GM12891 (cell line): ENCODE data around the gene PDGFB.

ENCODE experiments used
- DNase-seq: peaks from one replicate; pipeline ENCODE4 v3.0.0; 2011; ENCODE audit warnings: low spot score; ENCODE audit not compliant: insufficient read length
- FAIRE-seq: peaks from 2 replicates; lab custom pipeline; 2011; peaks lifted over from hg19 to GRCh38; lab: Jason Lieb, UNC
- PAX5 ChIP-seq: IDR thresholded peaks from 2 replicates; pipeline ENCODE4 v1.6.1; 2011; ENCODE audit warnings: low read length, moderate library complexity, mild to moderate bottlenecking; ENCODE audit not compliant: insufficient read depth, severe bottlenecking
- POLR2A ChIP-seq: IDR thresholded peaks from 2 replicates; pipeline ENCODE4 v1.6.1; 2011; ENCODE audit warnings: low read depth, low read length, control low read depth
- POLR2AphosphoS5 ChIP-seq: IDR thresholded peaks from 2 replicates; pipeline ENCODE4 v1.6.1; 2011; ENCODE audit warnings: low read depth, low read length, control low read depth
- POU2F2 ChIP-seq: IDR thresholded peaks from 2 replicates; pipeline ENCODE4 v1.6.1; 2011; ENCODE audit warnings: low read depth, mild to moderate bottlenecking, control low read depth, low read length, moderate library complexity
- SPI1 ChIP-seq: IDR thresholded peaks from 2 replicates; pipeline ENCODE4 v1.6.1; 2011; ENCODE audit warnings: low read depth, low read length, control low read depth
- TAF1 ChIP-seq: IDR thresholded peaks from 2 replicates; pipeline ENCODE4 v1.6.1; 2011; ENCODE audit warnings: low read depth, low read length, control low read depth

Gene PDGFB

GRCh38 chr22:39287076-39287725, 42.4 kb upstream of the PDGFB start:
- FAIRE-seq (peak; percentile 86), DNase-seq (no peak)
- no peak for TF ChIP-seq POLR2A
- no peak for TF ChIP-seq TAF1
- no peak for TF ChIP-seq POU2F2
- TF ChIP-seq SPI1 = no peak
- TF ChIP-seq PAX5 = no peak
- TF ChIP-seq POLR2AphosphoS5 = no peak

DNA sequence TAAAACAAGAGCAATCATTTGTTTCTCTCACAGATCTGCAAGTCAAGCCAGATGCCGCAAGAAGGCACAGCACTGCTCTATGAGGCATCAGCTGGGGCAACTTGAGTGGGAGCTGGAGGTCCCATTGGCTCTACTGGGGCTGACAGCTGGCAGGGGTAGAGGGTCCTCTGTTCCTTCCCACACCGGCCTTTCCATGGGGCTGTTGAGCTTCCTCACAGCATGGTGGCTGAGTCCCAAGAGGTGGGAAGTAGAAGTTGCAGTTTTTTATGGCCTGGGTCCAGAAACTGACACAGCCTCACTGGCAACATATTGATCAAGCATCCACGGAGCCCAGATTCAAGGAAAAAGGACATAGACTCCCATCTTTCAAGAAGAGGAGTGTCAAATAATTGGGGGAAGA, 40.2 kb upstream of the PDGFB start:
- FAIRE-seq = no peak
- DNase-seq = no peak
- TF ChIP-seq POU2F2 = no peak
- no peak for TF ChIP-seq TAF1
- TF ChIP-seq POLR2AphosphoS5 = no peak
- TF ChIP-seq SPI1 = no peak
- no peak for TF ChIP-seq PAX5
- TF ChIP-seq POLR2A = no peak

- no peak for FAIRE-seq
- TF ChIP-seq SPI1 (no peak), POU2F2 (no peak), TAF1 (no peak), POLR2A (no peak), PAX5 (no peak), POLR2AphosphoS5 (no peak)
- DNase-seq = no peak
Measured at GRCh38 chr22:39284142-39284980, 39.6 kb upstream of the PDGFB start.

DNA sequence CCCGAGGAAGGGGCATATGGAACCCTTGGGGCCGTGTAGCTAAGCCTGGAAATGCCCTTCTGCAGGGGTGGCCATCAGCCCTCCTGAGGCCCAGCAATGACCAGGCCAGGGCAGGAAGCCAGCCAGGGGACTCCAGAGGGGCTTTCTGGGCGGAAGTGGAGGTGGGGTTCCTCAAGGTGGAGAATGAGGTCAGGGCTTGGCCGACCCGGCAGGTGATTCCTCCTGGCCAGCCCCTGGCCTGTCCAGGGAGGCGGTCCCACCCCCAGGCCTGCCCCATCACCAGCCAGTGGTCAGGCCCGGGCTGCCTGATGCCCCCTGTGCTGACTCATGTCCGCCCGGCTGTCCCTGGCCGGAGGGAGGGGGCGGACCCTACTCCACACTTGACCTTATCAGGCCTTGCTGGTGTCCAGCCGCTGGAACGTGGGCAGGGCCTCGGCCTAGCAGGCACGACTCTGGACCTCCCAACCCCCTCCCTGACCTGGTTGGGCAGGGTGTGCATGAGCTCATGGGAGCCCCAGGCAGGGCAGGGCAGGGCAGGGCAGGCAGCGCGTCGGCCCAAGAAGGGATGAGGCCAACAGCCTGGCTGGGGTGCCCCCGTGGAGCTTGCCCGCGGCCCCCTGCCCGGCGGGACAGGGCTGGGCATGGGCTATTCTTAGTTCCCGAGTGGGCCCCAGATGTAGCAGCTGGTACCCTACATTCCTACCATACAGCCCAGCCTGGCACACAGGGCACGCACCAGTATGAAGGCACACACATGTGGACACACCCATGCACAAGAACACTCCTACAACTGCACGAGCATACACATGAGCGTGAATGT, 38.8 kb upstream of the PDGFB start:
- TF ChIP-seq POU2F2 = no peak
- FAIRE-seq (no peak), DNase-seq (no peak)

GRCh38 chr22:39282645-39283321, 38.0 kb upstream of the PDGFB start:
- TF ChIP-seq TAF1 = no peak
- TF ChIP-seq POLR2A = no peak
- no peak for TF ChIP-seq POLR2AphosphoS5
- no peak for TF ChIP-seq PAX5
- no peak for TF ChIP-seq SPI1
- no peak for TF ChIP-seq POU2F2
- DNase-seq (no peak), FAIRE-seq (no peak)

DNA sequence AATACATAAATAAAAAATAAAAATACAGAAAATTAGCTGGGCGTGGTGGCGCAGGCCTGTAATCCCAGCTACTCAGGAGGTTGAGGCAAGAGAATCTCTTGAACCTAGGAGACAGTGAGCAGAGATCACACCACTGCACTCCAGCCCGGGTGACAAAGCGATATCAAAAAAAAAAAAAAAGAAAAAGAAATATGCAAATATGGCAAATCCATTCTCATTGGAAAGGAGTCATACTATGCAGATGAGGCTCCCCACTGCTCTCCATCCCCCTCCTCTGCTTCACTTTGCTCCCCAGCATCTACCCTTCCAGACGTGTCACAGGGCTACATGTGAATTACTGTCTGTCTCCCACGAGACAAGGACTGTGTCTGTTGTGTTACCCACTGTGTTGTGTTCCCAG, 36.3 kb upstream of the PDGFB start:
- DNase-seq = no peak
- TF ChIP-seq POLR2A (no peak), POU2F2 (no peak)
- no peak for FAIRE-seq

- FAIRE-seq (no peak), DNase-seq (no peak)
- no peak for TF ChIP-seq SPI1
- TF ChIP-seq POLR2AphosphoS5 = no peak
- no peak for TF ChIP-seq TAF1
- no peak for TF ChIP-seq POU2F2
- no peak for TF ChIP-seq PAX5
- TF ChIP-seq POLR2A = no peak
Measured at GRCh38 chr22:39280250-39280649, 35.5 kb upstream of the PDGFB start.

DNA sequence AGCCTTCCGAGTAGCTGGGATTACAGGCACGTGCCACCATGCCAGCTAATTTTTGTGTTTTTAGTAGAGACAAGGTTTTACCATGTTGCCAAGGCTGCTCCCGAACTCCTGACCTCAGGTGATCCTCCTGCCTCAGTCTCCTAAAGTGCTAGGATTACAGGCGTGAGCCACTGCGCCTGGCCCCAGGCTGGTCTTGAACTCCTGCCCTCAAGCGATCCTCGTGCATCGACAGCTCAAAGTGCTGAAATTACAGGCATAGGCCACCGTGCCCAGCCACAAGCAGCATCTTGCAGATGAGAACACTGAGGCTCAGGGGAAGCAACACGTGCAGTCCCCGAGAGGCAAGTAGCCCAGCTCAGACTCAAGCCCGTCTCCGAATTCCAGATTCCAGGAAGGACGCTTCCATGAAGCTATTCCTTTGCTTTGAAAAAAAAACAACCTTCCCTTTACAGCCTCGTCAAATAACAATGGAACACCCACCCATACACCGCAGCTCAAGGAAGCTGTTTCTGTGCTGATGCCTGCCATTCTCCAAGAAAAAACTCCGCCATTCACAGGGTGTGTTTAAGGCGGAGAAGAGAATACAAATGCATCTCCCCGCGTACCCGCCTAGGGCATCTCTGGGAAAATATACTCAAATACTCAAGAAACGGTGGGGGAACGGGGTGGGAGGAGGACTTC, 34.5 kb upstream of the PDGFB start:
- DNase-seq (no peak), FAIRE-seq (no peak)
- TF ChIP-seq POLR2A (no peak), POLR2AphosphoS5 (no peak), SPI1 (no peak), TAF1 (no peak), PAX5 (no peak), POU2F2 (no peak)
